GM12878 (cell line): ENCODE results near the gene PLIN3. TPM values are rescaled to one million over a fixed set of nuclear protein-coding genes. Genes with fewer than 3 reads are reported as not detected.
A peak's percentile ranks its signal among the peaks of the same experiment; 100 is the strongest.
"Not testable (repeated sequence)": the region's sequence is repeated elsewhere in the genome, so short reads cannot be mapped to it uniquely, and the experiment has no call there.

Experiments used
- ATAC-seq: fragments of 200-7000 bp; cut with Tn5 transposase; 3 replicates; pipeline ENCODE4 v1.9.1; 2020; ENCODE audit warnings: mild to moderate bottlenecking, moderate library complexity
- BruUV-seq: library from RNA; stranded (reverse); fragments of 400-500 nt; replicated peaks from 2 replicates; lab custom pipeline; 2021; lab: Mats Ljungman, UMichigan
- CTCF ChIA-PET: fragments of 300-600 bp; sonication (Branson Sonifier 250); formaldehyde crosslinking; extraction: SDS; loops from one replicate; lab custom pipeline; 2021; ENCODE audit warnings: inconsistent platforms; lab: Yijun Ruan, JAX
- POLR2A ChIA-PET: fragments of 350-600 bp; formaldehyde crosslinking; extraction: SDS; loops from one replicate; lab custom pipeline; 2021; ENCODE audit warnings: inconsistent platforms; lab: Charles Lee
- RAD21 ChIA-PET: fragments of 300-600 bp; sonication (Branson Sonifier 250); formaldehyde crosslinking; loops from one replicate; lab custom pipeline; 2023; ENCODE audit warnings: antibody characterized with exemption; ENCODE audit not compliant: unreplicated experiment; lab: Charles Lee
- SMC1A ChIA-PET: fragments of 300-600 bp; sonication (Branson Sonifier 250); formaldehyde crosslinking; loops from one replicate; lab custom pipeline; 2023; ENCODE audit not compliant: unreplicated experiment, uncharacterized antibody; lab: Charles Lee
- DNase-seq: peaks from one replicate; pipeline ENCODE4 v3.0.0-alpha.2; 2011; ENCODE audit warnings: low read depth, low spot score
- FAIRE-seq: peaks from 3 replicates; lab custom pipeline; 2011; peaks lifted over from hg19 to GRCh38; lab: Jason Lieb, UNC
- H2AFZ ChIP-seq: 2 replicates; pipeline ENCODE4 v1.6.0; 2011; ENCODE audit warnings: low read depth, low read length, control low read depth; ENCODE audit not compliant: control insufficient read depth
- H3K27ac ChIP-seq: 2 replicates; pipeline ENCODE4 v1.5.1; 2011; ENCODE audit warnings: control low read depth; ENCODE audit not compliant: control insufficient read depth, insufficient read depth
- H3K27me3 ChIP-seq, 2 experiments: replicated peaks in 1 of 2; 2 replicates each; pipeline versions ENCODE4 v1.6.0 to v1.6.1; 2011; ENCODE audit warnings: low read length in 1 of 2; ENCODE audit not compliant: control insufficient read depth in 2 of 2, insufficient read depth in 2 of 2
- H3K36me3 ChIP-seq, 2 experiments: 2 replicates each; pipeline ENCODE4 v1.5.1; 2011; ENCODE audit warnings: low read length in 1 of 2; ENCODE audit not compliant: control insufficient read depth in 2 of 2, insufficient read depth in 2 of 2
- H3K4me1 ChIP-seq: 2 replicates; pipeline ENCODE4 v1.6.1; 2011; ENCODE audit warnings: mild to moderate bottlenecking, low read length, moderate library complexity, mixed read lengths; ENCODE audit not compliant: control insufficient read depth, insufficient read depth
- H3K4me2 ChIP-seq: 2 replicates; pipeline ENCODE4 v1.6.0; 2011; ENCODE audit warnings: control low read depth; ENCODE audit not compliant: control insufficient read depth, insufficient read depth
- H3K4me3 ChIP-seq: fragments of 200-600 bp; sonication (generic); 2 replicates; pipeline ENCODE4 v1.5.1; 2016
- H3K79me2 ChIP-seq: 2 replicates; pipeline ENCODE4 v1.6.0; 2011; ENCODE audit warnings: low read length; ENCODE audit not compliant: control insufficient read depth, insufficient read depth
- H3K9ac ChIP-seq: 2 replicates; pipeline ENCODE4 v1.8.0; 2011; ENCODE audit warnings: low read length, control low read depth, mixed read lengths; ENCODE audit not compliant: control insufficient read depth, insufficient read depth
- H3K9me3 ChIP-seq: replicated peaks from 3 replicates; pipeline ENCODE4 v1.5.1; 2011; ENCODE audit warnings: mild to moderate bottlenecking, low read length; ENCODE audit not compliant: control insufficient read depth, insufficient read depth
- H4K20me1 ChIP-seq: 2 replicates; pipeline ENCODE4 v1.6.0; 2011; ENCODE audit not compliant: control insufficient read depth, insufficient read depth
- CREB1 ChIP-seq: IDR thresholded peaks from 2 replicates; pipeline ENCODE4 v1.6.1; 2012; ENCODE audit warnings: low read depth, mild to moderate bottlenecking, inconsistent platforms
- FOS ChIP-seq: IDR thresholded peaks from 3 replicates; pipeline ENCODE4 v1.6.1; 2011; ENCODE audit warnings: borderline replicate concordance; ENCODE audit not compliant: insufficient read length; ENCODE audit errors: extremely low read depth
- HDAC6 ChIP-seq: fragments of 200-600 bp; sonication (generic); IDR thresholded peaks from one replicate; pipeline ENCODE4 v1.8.0; 2017; ENCODE audit warnings: antibody characterized with exemption; ENCODE audit not compliant: unreplicated experiment
- IKZF1 ChIP-seq: fragments of 450-650 bp; conservative IDR thresholded peaks from 2 replicates; pipeline ENCODE4 v1.6.1; 2017; ENCODE audit warnings: antibody characterized with exemption, mild to moderate bottlenecking
- JUND ChIP-seq: IDR thresholded peaks from 2 replicates; pipeline ENCODE4 v1.6.1; 2012; ENCODE audit warnings: low read depth, mild to moderate bottlenecking, low read length, improper control_type of control experiment, moderate library complexity
- MXI1 ChIP-seq: fragments of 150-350 bp; IDR thresholded peaks from 2 replicates; pipeline ENCODE4 v1.6.1; 2011; ENCODE audit warnings: low read depth, mild to moderate bottlenecking, inconsistent platforms, low read length, improper control_type of control experiment
- MYC ChIP-seq: IDR thresholded peaks from 2 replicates; pipeline ENCODE4 v1.6.1; 2011; ENCODE audit warnings: mild to moderate bottlenecking, low read length, moderate library complexity, inconsistent platforms; ENCODE audit not compliant: insufficient read depth, insufficient replicate concordance, insufficient read length, severe bottlenecking
- PAX8 ChIP-seq: fragments of 450-650 bp; IDR thresholded peaks from 2 replicates; pipeline ENCODE4 v1.6.1; 2017; ENCODE audit warnings: mild to moderate bottlenecking, moderate library complexity
- POLR2AphosphoS2 ChIP-seq: IDR thresholded peaks from 2 replicates; pipeline ENCODE4 v1.6.1; 2011; ENCODE audit warnings: low read depth, mild to moderate bottlenecking, low read length, improper control_type of control experiment, moderate library complexity
- TARDBP ChIP-seq: IDR thresholded peaks from 2 replicates; pipeline ENCODE4 v1.6.1; 2016; ENCODE audit warnings: borderline replicate concordance
- TCF3 ChIP-seq: IDR thresholded peaks from 2 replicates; pipeline ENCODE4 v1.6.1; 2012; ENCODE audit warnings: low read depth, mild to moderate bottlenecking, low read length, borderline replicate concordance; ENCODE audit not compliant: insufficient read depth
- WGBS: methylation state at CpG from one replicate; pipeline ENCODE4 v1.1.6; 2016; ENCODE audit warnings: low lambda C conversion rate; ENCODE audit not compliant: insufficient replicate concordance, insufficient coverage; ENCODE audit errors: missing lambda C conversion rate; 5-methylcytosine and 5-hydroxymethylcytosine counted together
- in situ Hi-C: fragments of 300-500 bp; cut with MboI; formaldehyde crosslinking; loops from 9 replicates; pipeline ENCODE4 v1.14.3; 2018; ENCODE audit warnings: mixed read lengths
- intact Hi-C: fragments of 100-400 bp; cut with micrococcal nuclease; formaldehyde crosslinking; loops from one replicate; pipeline ENCODE4 v1.14.2; 2022; ENCODE audit not compliant: unreplicated experiment
- polyA plus RNA-seq, 11 experiments: library from polyadenylated mRNA; depleted of rRNA in 4 of 11; unstranded in 6 of 11; stranded (reverse) in 5 of 11; fragments of >200 nt; fragmentation: Nextera tagmentation in 4 of 11; fragmentation: Illumina TruSeq in 1 of 11; extraction: Ambion mirVana in 4 of 11; extraction: Trizol in 1 of 11; gene quantifications; 1 replicate in 1 of 11; 2 replicates in 10 of 11; pipeline versions ENCODE4 v1.2.1 to v1.2.3, GENCODE V29; 2011 to 2016; ENCODE audit warnings: inconsistent platforms in 2 of 11, missing spikeins in 2 of 11, low read depth in 1 of 11
- total RNA-seq, 4 experiments: library from RNA; depleted of rRNA in 3 of 4; stranded (reverse); fragments of >200 nt in 3 of 4; fragmentation: Illumina TruSeq in 1 of 4; extraction: Trizol in 1 of 4; gene quantifications; 2 replicates each; pipeline versions ENCODE4 v1.2.1 to v1.2.3, GENCODE V29; 2013 to 2021
- TF ChIP-seq, protein P1 (sequence below): fragments of 450-650 bp; IDR thresholded peaks from 2 replicates; pipeline ENCODE4 v1.6.1; 2017; ENCODE audit warnings: mild to moderate bottlenecking
- TF ChIP-seq, protein P2 (sequence below): fragments of 450-650 bp; IDR thresholded peaks from 2 replicates; pipeline ENCODE4 v1.6.1; 2018; ENCODE audit warnings: mild to moderate bottlenecking, low read depth, moderate library complexity; ENCODE audit not compliant: partially characterized antibody

The PLIN3 gene
- total and polyA plus RNA-seq, 10 of the 15 experiments (the other 5 are each of a cell fraction or from before 2014, with no cell fraction given), result 7.7 to 71.4 (median 66.8) TPM

DNA sequence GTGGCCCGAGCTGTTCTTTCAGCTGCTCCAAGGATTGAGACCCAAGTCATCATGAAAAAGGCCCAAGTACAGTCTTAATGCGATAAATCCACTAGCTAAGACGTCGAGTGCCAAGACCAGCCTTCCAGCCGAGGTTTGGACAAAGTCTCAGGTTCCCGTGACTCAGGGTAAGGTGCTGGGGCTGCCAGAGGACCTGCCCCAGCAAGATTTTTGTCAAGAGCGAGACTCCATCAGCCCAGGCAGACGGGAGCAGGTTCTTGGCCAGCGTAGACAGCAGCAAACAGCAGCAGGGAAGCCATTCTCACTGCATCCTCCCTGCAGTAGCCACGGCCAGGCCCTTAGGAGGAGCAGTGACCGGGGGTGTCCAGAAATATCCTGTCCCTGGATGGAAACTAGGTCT lies 72.5 kb downstream of the PLIN3 start:
- ChIA-PET SMC1A (no interaction called here), POLR2A (interaction anchor here (0.5 to 0.7 kb wide), 2 partner anchors 61 to 214 kb away, joined by 3 to 9 read pairs; no protein-coding TSS in a partner anchor), RAD21 (no interaction called here), CTCF (interaction anchor here (1.3 kb wide), 1 partner anchor 15 kb away, joined by 3 read pairs; no protein-coding TSS in a partner anchor)
- BruUV-seq, result no TSS peak
- FAIRE-seq (no peak), DNase-seq (no peak), ATAC-seq (no peak)
- in situ Hi-C loops (loop anchor here (5.0 kb wide), 1 partner anchor 63 kb away; no protein-coding TSS in a partner anchor), intact Hi-C loops (no loop called here)
- TF ChIP-seq JUND (no peak), MYC (no peak), POLR2AphosphoS2 (no peak), TCF3 (no peak), CREB1 (no peak), FOS (no peak), PAX8 (no peak), MXI1 (no peak), TARDBP (no peak), HDAC6 (no peak), IKZF1 (no peak)
- TF ChIP-seq, protein P1, sequence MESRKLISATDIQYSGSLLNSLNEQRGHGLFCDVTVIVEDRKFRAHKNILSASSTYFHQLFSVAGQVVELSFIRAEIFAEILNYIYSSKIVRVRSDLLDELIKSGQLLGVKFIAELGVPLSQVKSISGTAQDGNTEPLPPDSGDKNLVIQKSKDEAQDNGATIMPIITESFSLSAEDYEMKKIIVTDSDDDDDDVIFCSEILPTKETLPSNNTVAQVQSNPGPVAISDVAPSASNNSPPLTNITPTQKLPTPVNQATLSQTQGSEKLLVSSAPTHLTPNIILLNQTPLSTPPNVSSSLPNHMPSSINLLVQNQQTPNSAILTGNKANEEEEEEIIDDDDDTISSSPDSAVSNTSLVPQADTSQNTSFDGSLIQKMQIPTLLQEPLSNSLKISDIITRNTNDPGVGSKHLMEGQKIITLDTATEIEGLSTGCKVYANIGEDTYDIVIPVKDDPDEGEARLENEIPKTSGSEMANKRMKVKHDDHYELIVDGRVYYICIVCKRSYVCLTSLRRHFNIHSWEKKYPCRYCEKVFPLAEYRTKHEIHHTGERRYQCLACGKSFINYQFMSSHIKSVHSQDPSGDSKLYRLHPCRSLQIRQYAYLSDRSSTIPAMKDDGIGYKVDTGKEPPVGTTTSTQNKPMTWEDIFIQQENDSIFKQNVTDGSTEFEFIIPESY, result no peak
- TF ChIP-seq, protein P2, sequence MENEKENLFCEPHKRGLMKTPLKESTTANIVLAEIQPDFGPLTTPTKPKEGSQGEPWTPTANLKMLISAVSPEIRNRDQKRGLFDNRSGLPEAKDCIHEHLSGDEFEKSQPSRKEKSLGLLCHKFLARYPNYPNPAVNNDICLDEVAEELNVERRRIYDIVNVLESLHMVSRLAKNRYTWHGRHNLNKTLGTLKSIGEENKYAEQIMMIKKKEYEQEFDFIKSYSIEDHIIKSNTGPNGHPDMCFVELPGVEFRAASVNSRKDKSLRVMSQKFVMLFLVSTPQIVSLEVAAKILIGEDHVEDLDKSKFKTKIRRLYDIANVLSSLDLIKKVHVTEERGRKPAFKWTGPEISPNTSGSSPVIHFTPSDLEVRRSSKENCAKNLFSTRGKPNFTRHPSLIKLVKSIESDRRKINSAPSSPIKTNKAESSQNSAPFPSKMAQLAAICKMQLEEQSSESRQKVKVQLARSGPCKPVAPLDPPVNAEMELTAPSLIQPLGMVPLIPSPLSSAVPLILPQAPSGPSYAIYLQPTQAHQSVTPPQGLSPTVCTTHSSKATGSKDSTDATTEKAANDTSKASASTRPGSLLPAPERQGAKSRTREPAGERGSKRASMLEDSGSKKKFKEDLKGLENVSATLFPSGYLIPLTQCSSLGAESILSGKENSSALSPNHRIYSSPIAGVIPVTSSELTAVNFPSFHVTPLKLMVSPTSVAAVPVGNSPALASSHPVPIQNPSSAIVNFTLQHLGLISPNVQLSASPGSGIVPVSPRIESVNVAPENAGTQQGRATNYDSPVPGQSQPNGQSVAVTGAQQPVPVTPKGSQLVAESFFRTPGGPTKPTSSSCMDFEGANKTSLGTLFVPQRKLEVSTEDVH, result no peak
- H4K20me1 ChIP-seq, result no peaks in the 10 kb centered on the region
- 94% methylated on average over 11 of the region's 11 CpGs for WGBS
- no peaks in the 10 kb centered on the region for H3K27me3 ChIP-seq
- no peak overlapping the region for H2AFZ ChIP-seq
- H3K9ac ChIP-seq, result no peak overlapping the region
- peaks cover 0 to 12% of the 10 kb centered on the region in 2 experiments; a peak in 3 of 4 replicates for H3K36me3 ChIP-seq
- H3K27ac ChIP-seq, result no peak overlapping the region
- H3K4me1 ChIP-seq, result peaks cover 22% of the 10 kb centered on the region
- no peak overlapping the region for H3K4me3 ChIP-seq
- no peaks in the 10 kb centered on the region for H3K9me3 ChIP-seq
- peak overlapping the region; percentile 60; the same call in 1 of the 2 replicates for H3K4me2 ChIP-seq
- peaks cover 38% of the 10 kb centered on the region for H3K79me2 ChIP-seq

DNA sequence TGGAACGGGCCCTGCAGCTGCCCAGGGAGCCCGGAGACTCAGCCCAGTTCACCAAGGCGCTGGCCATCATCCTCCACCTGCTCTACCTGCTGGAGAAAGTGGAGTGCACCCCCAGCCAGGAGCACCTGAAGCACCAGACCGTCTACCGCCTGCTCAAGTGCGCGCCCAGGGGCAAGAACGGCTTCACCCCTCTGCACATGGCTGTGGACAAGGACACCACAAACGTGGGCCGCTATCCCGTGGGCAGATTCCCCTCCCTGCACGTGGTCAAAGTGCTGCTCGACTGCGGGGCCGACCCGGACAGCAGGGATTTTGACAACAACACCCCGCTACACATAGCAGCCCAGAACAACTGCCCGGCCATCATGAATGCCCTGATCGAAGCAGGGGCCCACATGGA lies 74.2 kb downstream of the PLIN3 start:
- WGBS, result 90% methylated on average over 19 of the region's 19 CpGs
- POLR2A ChIA-PET, DNase-seq, H3K9ac ChIP-seq, H3K27me3 ChIP-seq, RAD21 ChIA-PET, H3K9me3 ChIP-seq, intact Hi-C loops, H2AFZ ChIP-seq, FAIRE-seq, H4K20me1 ChIP-seq, ATAC-seq, H3K4me3 ChIP-seq, SMC1A ChIA-PET, H3K27ac ChIP-seq, BruUV-seq: not testable (repeated sequence)
- Histone ChIP-seq H3K36me3 (peaks cover 0 to 12% of the 10 kb centered on the region in 2 experiments; a peak in 3 of 4 replicates), H3K79me2 (peaks cover 38% of the 10 kb centered on the region), H3K4me2 (peak overlapping the region; percentile 89; the same call in 1 of the 2 replicates), H3K4me1 (peaks cover 22% of the 10 kb centered on the region)
- in situ Hi-C loops, result loop anchor here (5.0 kb wide), 1 partner anchor 61 kb away; no protein-coding TSS in a partner anchor
- CTCF ChIA-PET, result interaction anchor here (4.1 kb wide), 1 partner anchor 61 kb away, joined by 160 read pairs; no protein-coding TSS in a partner anchor
